Activated CD4-positive, alpha-beta memory T cell treated with anti-CD3 and anti-CD28 coated beads, Interleukin-2, amount 10 ng/mL, durations not matched to agents 7 days and 5 days (primary cell): Measurements from ENCODE around the gene HOXD8. TPM values are rescaled to one million over a fixed set of nuclear protein-coding genes. Genes with fewer than 3 reads are reported as not detected.

ENCODE experiments used
- CTCF ChIA-PET: fragments of 350-600 bp; sonication (Branson Sonifier 250); formaldehyde crosslinking; loops from one replicate; lab custom pipeline; 2021; ENCODE audit warnings: antibody characterized with exemption, inconsistent platforms; lab: Charles Lee
- POLR2A ChIA-PET: fragments of 350-600 bp; sonication (Branson Sonifier 250); formaldehyde crosslinking; loops from one replicate; lab custom pipeline; 2021; ENCODE audit warnings: antibody characterized with exemption; lab: Charles Lee
- DNase-seq: peaks from one replicate; pipeline ENCODE4 v3.0.0-alpha.2; 2020
- H3K27ac Mint-ChIP-seq: one replicate; pipeline ENCODE4 v1.8.0; 2021; ENCODE audit warnings: mild to moderate bottlenecking, mixed read lengths
- H3K27me3 Mint-ChIP-seq: one replicate; pipeline ENCODE4 v1.8.0; 2021; ENCODE audit warnings: mixed read lengths
- H3K36me3 Mint-ChIP-seq: one replicate; pipeline ENCODE4 v1.8.0; 2021; ENCODE audit warnings: low read depth, mixed read lengths
- H3K4me1 Mint-ChIP-seq: one replicate; pipeline ENCODE4 v1.8.0; 2021; ENCODE audit warnings: mixed read lengths
- H3K4me3 Mint-ChIP-seq: one replicate; pipeline ENCODE4 v1.8.0; 2021; ENCODE audit warnings: mild to moderate bottlenecking, mixed read lengths
- H3K9me3 Mint-ChIP-seq: one replicate; pipeline ENCODE4 v1.8.0; 2021; ENCODE audit warnings: mixed read lengths
- total RNA-seq, 2 experiments: library from RNA; stranded (reverse); gene quantifications; one replicate each; pipeline ENCODE4 v1.2.3, GENCODE V29; 2021

Gene HOXD8
- total RNA-seq, 2 experiments from 2014 or later = not detected

- peaks cover 85% of the 10 kb centered on the region for H3K27me3 Mint-ChIP-seq
- ChIA-PET POLR2A (no interaction called here), CTCF (interaction anchor here (0.7 to 2.3 kb wide), 3 partner anchors 18 to 20 kb away, joined by 3 to 8 read pairs (median 3); no protein-coding TSS in a partner anchor)
- no peak for DNase-seq
- no peak overlapping the region for H3K4me3 Mint-ChIP-seq
- no peak overlapping the region for H3K27ac Mint-ChIP-seq
- no peaks in the 10 kb centered on the region for H3K9me3 Mint-ChIP-seq
- H3K36me3 Mint-ChIP-seq = peaks cover 16% of the 10 kb centered on the region
- H3K4me1 Mint-ChIP-seq = peaks cover 6% of the 10 kb centered on the region
Observed at GRCh38 chr2:176109192-176109901, 20.2 kb upstream of the HOXD8 start.

- POLR2A ChIA-PET = no interaction called here
- CTCF ChIA-PET = interaction anchor here (0.6 to 2.3 kb wide), 5 partner anchors 11 to 345 kb away, joined by 3 to 9 read pairs (median 3); no protein-coding TSS in a partner anchor
- no peak overlapping the region for H3K4me3 Mint-ChIP-seq
- H3K9me3 Mint-ChIP-seq = no peaks in the 10 kb centered on the region
- no peak overlapping the region for H3K27ac Mint-ChIP-seq
- peaks cover 84% of the 10 kb centered on the region for H3K27me3 Mint-ChIP-seq
- DNase-seq = no peak
- H3K4me1 Mint-ChIP-seq = peaks cover 6% of the 10 kb centered on the region
- peaks cover 16% of the 10 kb centered on the region for H3K36me3 Mint-ChIP-seq
Observed at GRCh38 chr2:176109946-176110345, 19.6 kb upstream of the HOXD8 start.

- H3K36me3 Mint-ChIP-seq = peaks cover 16% of the 10 kb centered on the region
- ChIA-PET CTCF (interaction anchor here (0.6 to 2.3 kb wide), 8 partner anchors 8 to 420 kb away, joined by 3 to 9 read pairs (median 4); no protein-coding TSS in a partner anchor), POLR2A (no interaction called here)
- H3K9me3 Mint-ChIP-seq = no peaks in the 10 kb centered on the region
- peaks cover 6% of the 10 kb centered on the region for H3K4me1 Mint-ChIP-seq
- H3K4me3 Mint-ChIP-seq = no peak overlapping the region
- H3K27ac Mint-ChIP-seq = peak overlapping the region; percentile 16
- H3K27me3 Mint-ChIP-seq = peaks cover 83% of the 10 kb centered on the region
- no peak for DNase-seq
Observed at GRCh38 chr2:176110415-176111308, 18.8 kb upstream of the HOXD8 start.

- Mint-ChIP-seq H3K27me3 (peaks cover 81% of the 10 kb centered on the region), H3K4me3 (no peak overlapping the region), H3K27ac (no peak overlapping the region), H3K4me1 (peaks cover 3% of the 10 kb centered on the region), H3K36me3 (peaks cover 13% of the 10 kb centered on the region), H3K9me3 (no peaks in the 10 kb centered on the region)
- CTCF ChIA-PET = interaction anchor here (0.7 to 2.3 kb wide), 5 partner anchors 8 to 421 kb away, joined by 3 to 9 read pairs (median 4); no protein-coding TSS in a partner anchor
- DNase-seq = no peak
- POLR2A ChIA-PET = no interaction called here
Observed at GRCh38 chr2:176111309-176111663, 18.2 kb upstream of the HOXD8 start.

- H3K27me3 Mint-ChIP-seq = peaks cover 85% of the 10 kb centered on the region
- peaks cover 2% of the 10 kb centered on the region for H3K4me1 Mint-ChIP-seq
- POLR2A ChIA-PET = no interaction called here
- no peak overlapping the region for H3K4me3 Mint-ChIP-seq
- CTCF ChIA-PET = interaction anchor here (2.2 kb wide), 1 partner anchor 9 kb away, joined by 9 read pairs; no protein-coding TSS in a partner anchor
- DNase-seq = no peak
- no peaks in the 10 kb centered on the region for H3K9me3 Mint-ChIP-seq
- H3K36me3 Mint-ChIP-seq = peaks cover 11% of the 10 kb centered on the region
- H3K27ac Mint-ChIP-seq = no peak overlapping the region
Observed at GRCh38 chr2:176111846-176112374, 17.6 kb upstream of the HOXD8 start.

GRCh38 chr2:176112375-176113302 lies 16.9 kb upstream of the HOXD8 start:
- no peaks in the 10 kb centered on the region for H3K9me3 Mint-ChIP-seq
- H3K36me3 Mint-ChIP-seq = peaks cover 11% of the 10 kb centered on the region
- no peaks in the 10 kb centered on the region for H3K4me1 Mint-ChIP-seq
- H3K27ac Mint-ChIP-seq = no peak overlapping the region
- no peak overlapping the region for H3K4me3 Mint-ChIP-seq
- ChIA-PET CTCF (interaction anchor here (0.8 to 1.2 kb wide), 2 partner anchors 15 to 16 kb away, joined by 3 to 4 read pairs; no protein-coding TSS in a partner anchor), POLR2A (no interaction called here)
- peaks cover 86% of the 10 kb centered on the region for H3K27me3 Mint-ChIP-seq
- no peak for DNase-seq

- peaks cover 10% of the 10 kb centered on the region for H3K36me3 Mint-ChIP-seq
- CTCF ChIA-PET = interaction anchor here (1.2 to 1.3 kb wide), 2 partner anchors 17 to 1773 kb away, joined by 3 read pairs; no protein-coding TSS in a partner anchor
- H3K9me3 Mint-ChIP-seq = no peaks in the 10 kb centered on the region
- H3K4me1 Mint-ChIP-seq = peaks cover 6% of the 10 kb centered on the region
- H3K27ac Mint-ChIP-seq = no peak overlapping the region
- peaks cover 92% of the 10 kb centered on the region for H3K27me3 Mint-ChIP-seq
- POLR2A ChIA-PET = no interaction called here
- no peak overlapping the region for H3K4me3 Mint-ChIP-seq
- DNase-seq = no peak
Observed at GRCh38 chr2:176114120-176114929, 15.2 kb upstream of the HOXD8 start.

- peaks cover 92% of the 10 kb centered on the region for H3K27me3 Mint-ChIP-seq
- peaks cover 8% of the 10 kb centered on the region for H3K36me3 Mint-ChIP-seq
- H3K4me3 Mint-ChIP-seq = no peak overlapping the region
- ChIA-PET CTCF (no interaction called here), POLR2A (no interaction called here)
- DNase-seq = no peak
- H3K27ac Mint-ChIP-seq = no peak overlapping the region
- H3K9me3 Mint-ChIP-seq = no peaks in the 10 kb centered on the region
- H3K4me1 Mint-ChIP-seq = peaks cover 6% of the 10 kb centered on the region
Observed at GRCh38 chr2:176114930-176115625, 14.4 kb upstream of the HOXD8 start.

- POLR2A ChIA-PET = no interaction called here
- CTCF ChIA-PET = interaction anchor here (1.0 kb wide), 1 partner anchor 16 kb away, joined by 4 read pairs; no protein-coding TSS in a partner anchor
- H3K4me1 Mint-ChIP-seq = peaks cover 6% of the 10 kb centered on the region
- H3K36me3 Mint-ChIP-seq = peaks cover 8% of the 10 kb centered on the region
- no peaks in the 10 kb centered on the region for H3K9me3 Mint-ChIP-seq
- H3K4me3 Mint-ChIP-seq = no peak within 1 kb of the TSS
- no peak for DNase-seq
- peak within 1 kb of the TSS; percentile 35 for H3K27ac Mint-ChIP-seq
- H3K27me3 Mint-ChIP-seq = peaks cover 92% of the 10 kb centered on the region
Observed at GRCh38 chr2:176115883-176116813, 13.4 kb upstream of the HOXD8 start, which contains the start of gene HOXD10. Gene HOXD10, plus strand, starts transcription at chr2:176116778. Its CDS starts 56 bp downstream, at chr2:176116834.

GRCh38 chr2:176117162-176117822 lies 12.2 kb upstream of the HOXD8 start:
- ChIA-PET POLR2A (no interaction called here), CTCF (interaction anchor here (1.0 to 1.5 kb wide), 2 partner anchors 9 to 15 kb away, joined by 3 to 4 read pairs; no protein-coding TSS in a partner anchor)
- peaks cover 6% of the 10 kb centered on the region for H3K4me1 Mint-ChIP-seq
- H3K9me3 Mint-ChIP-seq = no peaks in the 10 kb centered on the region
- no peak for DNase-seq
- no peak overlapping the region for H3K4me3 Mint-ChIP-seq
- peaks cover 88% of the 10 kb centered on the region for H3K27me3 Mint-ChIP-seq
- peak overlapping the region; percentile 35 for H3K27ac Mint-ChIP-seq
- peaks cover 8% of the 10 kb centered on the region for H3K36me3 Mint-ChIP-seq
